K562 (cell line): ENCODE data around the gene FIZ1. TPM values are rescaled to one million over a fixed set of nuclear protein-coding genes. Genes with fewer than 3 reads are reported as not detected.

Experiments
- ADNP ChIP-seq: fragments of 200-800 bp; sonication (Bioruptor generic); IDR thresholded peaks from 2 replicates; pipeline ENCODE4 v1.6.1; 2016; ENCODE audit warnings: missing genetic modification characterization, missing compliant biosample characterization
- AFF4 ChIP-seq: sonication (generic); formaldehyde crosslinking; IDR thresholded peaks from 2 replicates; pipeline ENCODE4 v1.8.0; 2023; ENCODE audit warnings: mild to moderate bottlenecking, missing genetic modification reagents
- ETS2 ChIP-seq: IDR thresholded peaks from 2 replicates; pipeline ENCODE4 v1.6.1; 2016; ENCODE audit warnings: borderline replicate concordance, missing genetic modification characterization, mild to moderate bottlenecking, moderate library complexity, missing compliant biosample characterization; ENCODE audit not compliant: poor library complexity, severe bottlenecking
- HLTF ChIP-seq: fragments of 450-650 bp; IDR thresholded peaks from 2 replicates; pipeline ENCODE4 v1.6.1; 2016
- IFI16 ChIP-seq: fragments of 250-450 bp; sonication (Bioruptor Pico); IDR thresholded peaks from 2 replicates; pipeline ENCODE4 v2.1.2; 2022; ENCODE audit warnings: mild to moderate bottlenecking, inconsistent platforms
- MEF2D ChIP-seq: conservative IDR thresholded peaks from 2 replicates; pipeline ENCODE4 v1.6.1; 2016; ENCODE audit warnings: low read depth, missing genetic modification characterization, missing compliant biosample characterization
- NFATC3 ChIP-seq: fragments of 450-650 bp; IDR thresholded peaks from 2 replicates; pipeline ENCODE4 v1.6.1; 2017; ENCODE audit warnings: mild to moderate bottlenecking
- NR2C1 ChIP-seq, 2 experiments: fragments of 450-650 bp; IDR thresholded peaks; 2 replicates each; pipeline ENCODE4 v1.6.1; 2017; ENCODE audit warnings: mild to moderate bottlenecking in 2 of 2, antibody characterized with exemption in 1 of 2, inconsistent platforms in 1 of 2, missing compliant biosample characterization in 1 of 2, missing genetic modification characterization in 1 of 2
- RNF2 ChIP-seq: sonication (generic); IDR thresholded peaks from 2 replicates; pipeline ENCODE4 v1.6.1; 2016
- SIN3A ChIP-seq, 2 experiments: fragments of 150-350 bp in 1 of 2; IDR thresholded peaks; 2 replicates each; pipeline ENCODE4 v1.6.1; 2011 to 2016; ENCODE audit warnings: borderline replicate concordance in 2 of 2, low read depth in 2 of 2, low read length in 2 of 2, mild to moderate bottlenecking in 2 of 2, moderate library complexity in 2 of 2; ENCODE audit not compliant: control insufficient read depth in 1 of 2
- SMAD4 ChIP-seq: fragments of 250-450 bp; sonication (Bioruptor Pico); conservative IDR thresholded peaks from 2 replicates; pipeline ENCODE4 v1.8.0; 2021; ENCODE audit warnings: inconsistent platforms, mild to moderate bottlenecking, moderate library complexity
- SREBF1 ChIP-seq: fragments of 150-350 bp; IDR thresholded peaks from 2 replicates; pipeline ENCODE4 v1.6.1; 2014; ENCODE audit warnings: antibody characterized with exemption, low read depth, low read length, borderline replicate concordance
- ZC3H11A ChIP-seq: IDR thresholded peaks from 2 replicates; pipeline ENCODE4 v1.6.1; 2012; ENCODE audit warnings: low read depth, low read length, improper control_type of control experiment
- ZC3H4 ChIP-seq: sonication (generic); formaldehyde crosslinking; IDR thresholded peaks from 2 replicates; pipeline ENCODE4 v1.9.0; 2021; ENCODE audit warnings: missing genetic modification reagents, borderline replicate concordance
- ZEB2 ChIP-seq: fragments of 450-650 bp; IDR thresholded peaks from 2 replicates; pipeline ENCODE4 v1.6.1; 2016
- polyA plus RNA-seq, 8 experiments: library from polyadenylated mRNA; depleted of rRNA in 4 of 8; stranded (reverse) in 5 of 8; unstranded in 3 of 8; fragments of >200 nt; fragmentation: Nextera tagmentation in 2 of 8; fragmentation: Illumina TruSeq in 1 of 8; extraction: Ambion mirVana in 2 of 8; extraction: Trizol in 1 of 8; gene quantifications; 2 replicates each; pipeline versions ENCODE4 v1.2.1 to v1.2.3, GENCODE V29; 2011 to 2014; ENCODE audit warnings: inconsistent platforms in 1 of 8, missing spikeins in 1 of 8
- total RNA-seq, 7 experiments: library from RNA; depleted of rRNA in 6 of 7; stranded (reverse); fragments of >200 nt in 6 of 7; fragmentation: Illumina TruSeq in 2 of 7; extraction: Trizol in 2 of 7; gene quantifications; 2 replicates each; pipeline versions ENCODE4 v1.2.1 to v1.2.3, GENCODE V29; 2011 to 2021; ENCODE audit warnings: low replicate concordance in 1 of 7
- TF ChIP-seq, protein P1 (sequence below): IDR thresholded peaks from 3 replicates; pipeline ENCODE4 v1.6.1; 2011; ENCODE audit warnings: borderline replicate concordance, mild to moderate bottlenecking, moderate library complexity; ENCODE audit not compliant: insufficient read length; ENCODE audit errors: extremely low read depth
- TF ChIP-seq, protein P2 (sequence below): fragments of 200-800 bp; sonication (Bioruptor generic); IDR thresholded peaks from 2 replicates; pipeline ENCODE4 v1.6.1; 2016; ENCODE audit warnings: missing genetic modification characterization, missing compliant biosample characterization

The FIZ1 gene
- total and polyA plus RNA-seq, 9 of the 15 experiments (the other 6 are each of a cell fraction or from before 2014, with no cell fraction given) = 0.79 to 17.5 (median 5.5) TPM

GRCh38 chr19:55599468-55599841 is at the start of gene FIZ1 (continued):
- no peak for TF ChIP-seq MEF2D (tag)
- no peak for TF ChIP-seq ZEB2
- TF ChIP-seq, protein P1, sequence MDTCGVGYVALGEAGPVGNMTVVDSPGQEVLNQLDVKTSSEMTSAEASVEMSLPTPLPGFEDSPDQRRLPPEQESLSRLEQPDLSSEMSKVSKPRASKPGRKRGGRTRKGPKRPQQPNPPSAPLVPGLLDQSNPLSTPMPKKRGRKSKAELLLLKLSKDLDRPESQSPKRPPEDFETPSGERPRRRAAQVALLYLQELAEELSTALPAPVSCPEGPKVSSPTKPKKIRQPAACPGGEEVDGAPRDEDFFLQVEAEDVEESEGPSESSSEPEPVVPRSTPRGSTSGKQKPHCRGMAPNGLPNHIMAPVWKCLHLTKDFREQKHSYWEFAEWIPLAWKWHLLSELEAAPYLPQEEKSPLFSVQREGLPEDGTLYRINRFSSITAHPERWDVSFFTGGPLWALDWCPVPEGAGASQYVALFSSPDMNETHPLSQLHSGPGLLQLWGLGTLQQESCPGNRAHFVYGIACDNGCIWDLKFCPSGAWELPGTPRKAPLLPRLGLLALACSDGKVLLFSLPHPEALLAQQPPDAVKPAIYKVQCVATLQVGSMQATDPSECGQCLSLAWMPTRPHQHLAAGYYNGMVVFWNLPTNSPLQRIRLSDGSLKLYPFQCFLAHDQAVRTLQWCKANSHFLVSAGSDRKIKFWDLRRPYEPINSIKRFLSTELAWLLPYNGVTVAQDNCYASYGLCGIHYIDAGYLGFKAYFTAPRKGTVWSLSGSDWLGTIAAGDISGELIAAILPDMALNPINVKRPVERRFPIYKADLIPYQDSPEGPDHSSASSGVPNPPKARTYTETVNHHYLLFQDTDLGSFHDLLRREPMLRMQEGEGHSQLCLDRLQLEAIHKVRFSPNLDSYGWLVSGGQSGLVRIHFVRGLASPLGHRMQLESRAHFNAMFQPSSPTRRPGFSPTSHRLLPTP = no peak
- TF ChIP-seq, protein P2, sequence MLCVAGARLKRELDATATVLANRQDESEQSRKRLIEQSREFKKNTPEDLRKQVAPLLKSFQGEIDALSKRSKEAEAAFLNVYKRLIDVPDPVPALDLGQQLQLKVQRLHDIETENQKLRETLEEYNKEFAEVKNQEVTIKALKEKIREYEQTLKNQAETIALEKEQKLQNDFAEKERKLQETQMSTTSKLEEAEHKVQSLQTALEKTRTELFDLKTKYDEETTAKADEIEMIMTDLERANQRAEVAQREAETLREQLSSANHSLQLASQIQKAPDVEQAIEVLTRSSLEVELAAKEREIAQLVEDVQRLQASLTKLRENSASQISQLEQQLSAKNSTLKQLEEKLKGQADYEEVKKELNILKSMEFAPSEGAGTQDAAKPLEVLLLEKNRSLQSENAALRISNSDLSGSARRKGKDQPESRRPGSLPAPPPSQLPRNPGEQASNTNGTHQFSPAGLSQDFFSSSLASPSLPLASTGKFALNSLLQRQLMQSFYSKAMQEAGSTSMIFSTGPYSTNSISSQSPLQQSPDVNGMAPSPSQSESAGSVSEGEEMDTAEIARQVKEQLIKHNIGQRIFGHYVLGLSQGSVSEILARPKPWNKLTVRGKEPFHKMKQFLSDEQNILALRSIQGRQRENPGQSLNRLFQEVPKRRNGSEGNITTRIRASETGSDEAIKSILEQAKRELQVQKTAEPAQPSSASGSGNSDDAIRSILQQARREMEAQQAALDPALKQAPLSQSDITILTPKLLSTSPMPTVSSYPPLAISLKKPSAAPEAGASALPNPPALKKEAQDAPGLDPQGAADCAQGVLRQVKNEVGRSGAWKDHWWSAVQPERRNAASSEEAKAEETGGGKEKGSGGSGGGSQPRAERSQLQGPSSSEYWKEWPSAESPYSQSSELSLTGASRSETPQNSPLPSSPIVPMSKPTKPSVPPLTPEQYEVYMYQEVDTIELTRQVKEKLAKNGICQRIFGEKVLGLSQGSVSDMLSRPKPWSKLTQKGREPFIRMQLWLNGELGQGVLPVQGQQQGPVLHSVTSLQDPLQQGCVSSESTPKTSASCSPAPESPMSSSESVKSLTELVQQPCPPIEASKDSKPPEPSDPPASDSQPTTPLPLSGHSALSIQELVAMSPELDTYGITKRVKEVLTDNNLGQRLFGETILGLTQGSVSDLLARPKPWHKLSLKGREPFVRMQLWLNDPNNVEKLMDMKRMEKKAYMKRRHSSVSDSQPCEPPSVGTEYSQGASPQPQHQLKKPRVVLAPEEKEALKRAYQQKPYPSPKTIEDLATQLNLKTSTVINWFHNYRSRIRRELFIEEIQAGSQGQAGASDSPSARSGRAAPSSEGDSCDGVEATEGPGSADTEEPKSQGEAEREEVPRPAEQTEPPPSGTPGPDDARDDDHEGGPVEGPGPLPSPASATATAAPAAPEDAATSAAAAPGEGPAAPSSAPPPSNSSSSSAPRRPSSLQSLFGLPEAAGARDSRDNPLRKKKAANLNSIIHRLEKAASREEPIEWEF (CRISPR knock-in tag) = no peak
- peak; percentile 95 for TF ChIP-seq NR2C1 (IDR thresholded peaks at IDR 0.05)
- TF ChIP-seq NR2C1 (tag; IDR thresholded peaks at IDR 0.05) = peak; percentile 95
- no peak for TF ChIP-seq IFI16 (CRISPR knock-in tag)
- peak; percentile 21 for TF ChIP-seq RNF2
- no peak for TF ChIP-seq ZC3H11A
- 0 out of 2 replicates have a peak, but pooled peaks have one; percentile 28 for TF ChIP-seq SMAD4
- no peak for TF ChIP-seq ETS2
- no peak for TF ChIP-seq NFATC3
- TF ChIP-seq HLTF = no peak
- no peak for TF ChIP-seq ZC3H4 (CRISPR knock-in tag)
- peak in 1 of 2 experiments; percentile 43; a peak in 1 of 4 replicates for TF ChIP-seq SIN3A (IDR thresholded peaks at IDR 0.05; ENCODE audit: borderline replicate concordance in 2 of 2, control insufficient read depth in 1 of 2, low read depth in 2 of 2, low read length in 2 of 2)
- no peak for TF ChIP-seq SREBF1
- TF ChIP-seq AFF4 (CRISPR knock-in tag) = peak; percentile 58; the same call in 1 of the 2 replicates
- TF ChIP-seq ADNP (tag) = no peak
